Upper lobe of right lung (tissue), 1 donor: Measurements from ENCODE around the gene SIAH3. TPM values are rescaled to one million over a fixed set of nuclear protein-coding genes. Genes with fewer than 3 reads are reported as not detected.
A peak's percentile ranks its signal among the peaks of the same experiment; 100 is the strongest.

ENCODE experiments used
- ATAC-seq: fragments of 200-7000 bp; cut with Tn5 transposase; one replicate; pipeline ENCODE4 v1.9.1; 2020; ENCODE audit warnings: mild to moderate bottlenecking, moderate library complexity
- DNase-seq: peaks from one replicate; pipeline ENCODE4 v3.0.0-alpha.2; 2020
- H3K27ac ChIP-seq: fragments of 200-600 bp; one replicate; pipeline ENCODE4 v1.8.0; 2022
- H3K27me3 ChIP-seq: fragments of 200-600 bp; one replicate; pipeline ENCODE4 v1.8.0; 2022; ENCODE audit warnings: mild to moderate bottlenecking
- H3K36me3 ChIP-seq: fragments of 200-600 bp; one replicate; pipeline ENCODE4 v1.8.0; 2022
- H3K4me1 ChIP-seq: fragments of 200-600 bp; one replicate; pipeline ENCODE4 v1.8.0; 2022
- H3K4me3 ChIP-seq: fragments of 200-600 bp; one replicate; pipeline ENCODE4 v1.8.0; 2022; ENCODE audit warnings: mild to moderate bottlenecking
- H3K9me3 ChIP-seq: fragments of 200-600 bp; one replicate; pipeline ENCODE4 v1.8.0; 2022
- intact Hi-C: fragments of 100-400 bp; cut with DNase I; formaldehyde crosslinking; loops from one replicate; pipeline ENCODE4 v1.11.0; 2022
- total RNA-seq: library from RNA; stranded (reverse); fragmentation: NEBNext Ultra II Directional; extraction: Animal tissue kit (Norgen Biotek cat#: 25700); gene quantifications from one replicate; pipeline ENCODE4 v1.2.1, GENCODE V29; 2021
- TF ChIP-seq, protein P1 (sequence below): fragments of 200-600 bp; IDR thresholded peaks from one replicate; pipeline ENCODE4 v1.8.0; 2022; ENCODE audit warnings: antibody characterized with exemption
- donor health status: DM: no; HTN: yes; CAD: no; lungs with severe emphysema.

Gene SIAH3
- total RNA-seq, 1 donor from 2014 or later, result not detected

GRCh38 chr13:45861322-45861721 lies 9.8 kb upstream of the SIAH3 start:
- Histone ChIP-seq H3K27me3 (no peaks in the 10 kb centered on the region), H3K9me3 (no peaks in the 10 kb centered on the region), H3K36me3 (no peaks in the 10 kb centered on the region), H3K27ac (no peak overlapping the region), H3K4me1 (no peaks in the 10 kb centered on the region), H3K4me3 (no peak overlapping the region)
- no peak for DNase-seq
- TF ChIP-seq, protein P1, sequence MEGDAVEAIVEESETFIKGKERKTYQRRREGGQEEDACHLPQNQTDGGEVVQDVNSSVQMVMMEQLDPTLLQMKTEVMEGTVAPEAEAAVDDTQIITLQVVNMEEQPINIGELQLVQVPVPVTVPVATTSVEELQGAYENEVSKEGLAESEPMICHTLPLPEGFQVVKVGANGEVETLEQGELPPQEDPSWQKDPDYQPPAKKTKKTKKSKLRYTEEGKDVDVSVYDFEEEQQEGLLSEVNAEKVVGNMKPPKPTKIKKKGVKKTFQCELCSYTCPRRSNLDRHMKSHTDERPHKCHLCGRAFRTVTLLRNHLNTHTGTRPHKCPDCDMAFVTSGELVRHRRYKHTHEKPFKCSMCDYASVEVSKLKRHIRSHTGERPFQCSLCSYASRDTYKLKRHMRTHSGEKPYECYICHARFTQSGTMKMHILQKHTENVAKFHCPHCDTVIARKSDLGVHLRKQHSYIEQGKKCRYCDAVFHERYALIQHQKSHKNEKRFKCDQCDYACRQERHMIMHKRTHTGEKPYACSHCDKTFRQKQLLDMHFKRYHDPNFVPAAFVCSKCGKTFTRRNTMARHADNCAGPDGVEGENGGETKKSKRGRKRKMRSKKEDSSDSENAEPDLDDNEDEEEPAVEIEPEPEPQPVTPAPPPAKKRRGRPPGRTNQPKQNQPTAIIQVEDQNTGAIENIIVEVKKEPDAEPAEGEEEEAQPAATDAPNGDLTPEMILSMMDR, result no peak
- no peak for ATAC-seq
- intact Hi-C loops, result no loop called here

GRCh38 chr13:45860240-45860639 lies 8.7 kb upstream of the SIAH3 start:
- intact Hi-C loops, result no loop called here
- Histone ChIP-seq H3K27ac (no peak overlapping the region), H3K4me3 (no peak overlapping the region), H3K27me3 (no peaks in the 10 kb centered on the region), H3K4me1 (no peaks in the 10 kb centered on the region), H3K9me3 (no peaks in the 10 kb centered on the region), H3K36me3 (no peaks in the 10 kb centered on the region)
- TF ChIP-seq, protein P1, result no peak
- ATAC-seq, result no peak
- no peak for DNase-seq

DNA sequence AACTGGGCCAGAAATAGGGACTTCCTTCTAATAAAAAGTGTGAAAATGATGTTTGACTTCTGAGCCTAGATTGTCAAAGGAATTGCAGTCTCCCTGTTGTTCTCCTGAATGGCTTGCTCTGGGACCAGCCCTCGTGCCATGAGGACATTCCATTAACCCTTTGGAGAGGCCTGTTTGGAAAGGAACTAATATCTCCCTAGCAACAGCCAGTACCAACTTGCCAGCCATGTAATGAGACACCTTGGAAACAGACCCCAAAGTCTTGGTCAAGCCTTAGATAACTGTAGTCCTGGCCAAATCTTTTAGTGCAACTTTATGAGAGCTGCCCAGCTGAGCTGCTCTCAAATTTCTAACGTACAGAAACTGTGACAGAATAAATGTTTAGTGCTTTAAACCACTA lies 8.2 kb upstream of the SIAH3 start:
- no peak overlapping the region for H3K27ac ChIP-seq
- intact Hi-C loops, result no loop called here
- TF ChIP-seq, protein P1, result no peak
- H3K36me3 ChIP-seq, result no peaks in the 10 kb centered on the region
- ATAC-seq (no peak), DNase-seq (no peak)
- H3K4me1 ChIP-seq, result no peaks in the 10 kb centered on the region
- no peak overlapping the region for H3K4me3 ChIP-seq
- no peaks in the 10 kb centered on the region for H3K9me3 ChIP-seq
- H3K27me3 ChIP-seq, result no peaks in the 10 kb centered on the region

DNA sequence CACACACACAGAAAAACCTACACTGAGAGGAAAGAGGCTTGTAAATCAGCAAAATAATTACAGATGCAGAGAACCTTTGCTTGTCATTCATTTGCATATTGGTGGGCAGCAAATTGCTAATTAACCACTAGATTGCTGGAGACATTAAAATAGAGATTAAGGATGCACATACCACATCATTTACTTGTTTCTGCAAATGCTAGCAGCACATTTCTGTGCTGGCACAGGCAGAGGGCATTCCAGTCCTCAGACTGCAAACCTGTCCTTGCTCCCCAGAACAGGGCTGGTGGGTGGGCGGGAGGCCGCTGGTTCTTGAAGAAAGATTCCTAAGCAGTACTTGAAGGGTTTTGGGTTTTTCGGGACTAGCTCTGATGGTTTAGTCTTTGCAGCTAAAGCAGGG lies 941 bp upstream of the SIAH3 start:
- DNase-seq (no peak), ATAC-seq (no peak)
- TF ChIP-seq, protein P1, result no peak
- intact Hi-C loops, result no loop called here
- Histone ChIP-seq H3K36me3 (no peaks in the 10 kb centered on the region), H3K27ac (no peak overlapping the region), H3K4me3 (no peak overlapping the region), H3K27me3 (peaks cover 19% of the 10 kb centered on the region), H3K4me1 (peaks cover 15% of the 10 kb centered on the region), H3K9me3 (no peaks in the 10 kb centered on the region)

DNA sequence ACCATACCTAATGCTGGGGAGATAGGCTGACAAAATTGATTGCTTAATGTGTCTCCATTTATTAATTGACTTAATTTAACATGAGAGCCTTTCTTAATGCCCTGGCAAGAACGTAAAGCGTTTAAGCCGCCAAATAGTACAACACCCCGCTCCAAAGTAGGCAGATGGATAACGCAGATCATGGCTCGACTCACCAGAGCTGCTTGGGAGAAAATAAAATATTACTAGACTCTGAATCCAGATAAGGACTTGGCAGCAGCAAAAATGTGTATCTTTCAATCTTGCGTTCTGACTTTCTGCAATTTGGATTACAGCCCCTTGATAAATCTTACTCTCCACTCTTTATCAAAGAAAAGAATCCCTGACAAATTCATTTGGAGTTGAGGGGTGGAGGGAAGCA lies 403 bp upstream of the SIAH3 start:
- no peak for DNase-seq
- intact Hi-C loops, result no loop called here
- TF ChIP-seq, protein P1, result no peak
- no peak for ATAC-seq
- Histone ChIP-seq H3K27me3 (peaks cover 19% of the 10 kb centered on the region), H3K36me3 (no peaks in the 10 kb centered on the region), H3K9me3 (no peaks in the 10 kb centered on the region), H3K4me3 (no peak overlapping the region), H3K4me1 (peaks cover 15% of the 10 kb centered on the region), H3K27ac (no peak overlapping the region)

GRCh38 chr13:45850027-45850613 lies 1.4 kb downstream of the SIAH3 start:
- H3K9me3 ChIP-seq, result no peaks in the 10 kb centered on the region
- no peaks in the 10 kb centered on the region for H3K36me3 ChIP-seq
- H3K4me3 ChIP-seq, result peak overlapping the region; percentile 13
- TF ChIP-seq, protein P1, result no peak
- DNase-seq (no peak), ATAC-seq (peak; percentile 6)
- no peak overlapping the region for H3K27ac ChIP-seq
- intact Hi-C loops, result no loop called here
- H3K4me1 ChIP-seq, result peaks cover 15% of the 10 kb centered on the region
- peaks cover 29% of the 10 kb centered on the region for H3K27me3 ChIP-seq
